ENCODE measurements around the gene DXO. TPM values are rescaled to one million over a fixed set of nuclear protein-coding genes. Genes with fewer than 3 reads are reported as not detected.
"Not testable (repeated sequence)": the region's sequence is repeated elsewhere in the genome, so short reads cannot be mapped to it uniquely, and the experiment has no call there.

Gene DXO
- total RNA-seq, 1 donor from 2014 or later: 28.9 TPM

GRCh38 chr6:31940256-31940664, 31.7 kb downstream of the DXO start:
- no peak overlapping the region for H3K27ac Mint-ChIP-seq
- no peaks in the 10 kb centered on the region for H3K9me3 Mint-ChIP-seq
- H3K4me1 Mint-ChIP-seq (ENCODE audit: unreplicated experiment): peaks cover 8% of the 10 kb centered on the region
- H3K4me3 Mint-ChIP-seq: no peak overlapping the region
- H3K27me3 Mint-ChIP-seq: peaks cover 15% of the 10 kb centered on the region
- no peak for TF ChIP-seq CTCF (conservative IDR thresholded peaks at IDR 0.05)
- no peak for DNase-seq (ENCODE audit: extremely low spot score, unreplicated experiment)
- H3K36me3 Mint-ChIP-seq: no peaks in the 10 kb centered on the region

GRCh38 chr6:31935823-31936222, 36.1 kb downstream of the DXO start:
- TF ChIP-seq CTCF (conservative IDR thresholded peaks at IDR 0.05): no peak
- no peaks in the 10 kb centered on the region for H3K36me3 Mint-ChIP-seq
- no peak overlapping the region for H3K27ac Mint-ChIP-seq
- no peaks in the 10 kb centered on the region for H3K9me3 Mint-ChIP-seq
- peaks cover 7% of the 10 kb centered on the region for H3K4me1 Mint-ChIP-seq (ENCODE audit: unreplicated experiment)
- H3K27me3 Mint-ChIP-seq: peaks cover 4% of the 10 kb centered on the region
- no peak overlapping the region for H3K4me3 Mint-ChIP-seq
- DNase-seq (ENCODE audit: extremely low spot score, unreplicated experiment): no peak

GRCh38 chr6:31935021-31935420, 36.9 kb downstream of the DXO start:
- H3K27me3 Mint-ChIP-seq: peaks cover 4% of the 10 kb centered on the region
- H3K27ac Mint-ChIP-seq: no peak overlapping the region

GRCh38 chr6:31933537-31933936, 38.4 kb downstream of the DXO start:
- Mint-ChIP-seq H3K27ac (no peak overlapping the region), H3K36me3 (no peaks in the 10 kb centered on the region), H3K4me3 (no peak overlapping the region), H3K4me1 (ENCODE audit: unreplicated experiment) (no peaks in the 10 kb centered on the region), H3K27me3 (peaks cover 4% of the 10 kb centered on the region), H3K9me3 (no peaks in the 10 kb centered on the region)
- no peak for DNase-seq (ENCODE audit: extremely low spot score, unreplicated experiment)
- TF ChIP-seq CTCF (conservative IDR thresholded peaks at IDR 0.05): no peak

More at GRCh38 chr6:31935021-31935420, 36.9 kb downstream of the DXO start:
- Mint-ChIP-seq H3K36me3 (no peaks in the 10 kb centered on the region), H3K4me1 (ENCODE audit: unreplicated experiment) (no peaks in the 10 kb centered on the region), H3K4me3 (no peak overlapping the region), H3K9me3 (no peaks in the 10 kb centered on the region)
- TF ChIP-seq CTCF (conservative IDR thresholded peaks at IDR 0.05): no peak
- no peak for DNase-seq (ENCODE audit: extremely low spot score, unreplicated experiment)

GRCh38 chr6:31932137-31932536, 39.8 kb downstream of the DXO start:
- H3K27me3 Mint-ChIP-seq; H3K27ac Mint-ChIP-seq; H3K4me3 Mint-ChIP-seq; DNase-seq (ENCODE audit: extremely low spot score, unreplicated experiment); H3K4me1 Mint-ChIP-seq (ENCODE audit: unreplicated experiment); H3K9me3 Mint-ChIP-seq; H3K36me3 Mint-ChIP-seq: not testable (repeated sequence)

GRCh38 chr6:31930962-31931361, 41.0 kb downstream of the DXO start:
- Mint-ChIP-seq H3K4me1 (ENCODE audit: unreplicated experiment) (no peaks in the 10 kb centered on the region), H3K27ac (no peak overlapping the region), H3K36me3 (no peaks in the 10 kb centered on the region), H3K27me3 (peaks cover 10% of the 10 kb centered on the region), H3K4me3 (no peak overlapping the region), H3K9me3 (no peaks in the 10 kb centered on the region)
- TF ChIP-seq CTCF (conservative IDR thresholded peaks at IDR 0.05): no peak
- no peak for DNase-seq (ENCODE audit: extremely low spot score, unreplicated experiment)
